SH-SY5Y (cell line): ENCODE results near the gene ZBTB14.

Experiments
- GATA2 ChIP-seq: IDR thresholded peaks from 2 replicates; pipeline ENCODE4 v1.6.1; 2011; ENCODE audit warnings: mild to moderate bottlenecking, low read depth, low read length
- GATA3 ChIP-seq: IDR thresholded peaks from 2 replicates; pipeline ENCODE4 v1.6.1; 2011; ENCODE audit warnings: low read depth, mild to moderate bottlenecking, low read length, moderate library complexity

- TF ChIP-seq GATA2 (no peak), GATA3 (no peak)
Measured at GRCh38 chr18:5302606-5303005, 7.1 kb upstream of the ZBTB14 start.
